Esophagus muscularis mucosa (tissue), 4 donors: ENCODE results near the gene AFAP1.

Source experiments
- CTCF ChIP-seq, 3 experiments: fragments of 200-600 bp in 2 of 3; fragments of 450-650 bp in 1 of 3; sonication (generic) in 2 of 3; IDR thresholded peaks; one replicate each; pipeline ENCODE4 v1.5.1; 2017 to 2019; ENCODE audit warnings: antibody characterized with exemption in 3 of 3, mild to moderate bottlenecking in 2 of 3, moderate library complexity in 1 of 3
- EP300 ChIP-seq: sonication (generic); formaldehyde crosslinking; IDR thresholded peaks from one replicate; pipeline ENCODE4 v1.6.1; 2017; ENCODE audit warnings: antibody characterized with exemption
- POLR2A ChIP-seq: fragments of 450-650 bp; IDR thresholded peaks from one replicate; pipeline ENCODE4 v1.6.1; 2017; ENCODE audit warnings: antibody characterized with exemption, moderate library complexity, mild to moderate bottlenecking, low read depth
- POLR2AphosphoS5 ChIP-seq, 2 donors: sonication (generic); formaldehyde crosslinking; IDR thresholded peaks; one replicate each; pipeline ENCODE4 v1.6.1; 2017; ENCODE audit warnings: antibody characterized with exemption in 2 of 2

GRCh38 chr4:7735961-7736360 is 203.7 kb downstream of the AFAP1 start:
- TF ChIP-seq CTCF (IDR thresholded peaks at IDR 0.05) (no peak), POLR2A (no peak), EP300 (no peak), POLR2AphosphoS5 (IDR thresholded peaks at IDR 0.05) (no peak)
